GM19395 (cell line): ENCODE measurements around the gene FAM174B.

Experiments used
- ATAC-seq: cut with Tn5 transposase; IDR thresholded peaks from one replicate; pipeline ENCODE4 v1.9.1; 2021; ENCODE audit warnings: mild to moderate bottlenecking, moderate library complexity; ENCODE audit not compliant: unreplicated experiment

The FAM174B gene

DNA sequence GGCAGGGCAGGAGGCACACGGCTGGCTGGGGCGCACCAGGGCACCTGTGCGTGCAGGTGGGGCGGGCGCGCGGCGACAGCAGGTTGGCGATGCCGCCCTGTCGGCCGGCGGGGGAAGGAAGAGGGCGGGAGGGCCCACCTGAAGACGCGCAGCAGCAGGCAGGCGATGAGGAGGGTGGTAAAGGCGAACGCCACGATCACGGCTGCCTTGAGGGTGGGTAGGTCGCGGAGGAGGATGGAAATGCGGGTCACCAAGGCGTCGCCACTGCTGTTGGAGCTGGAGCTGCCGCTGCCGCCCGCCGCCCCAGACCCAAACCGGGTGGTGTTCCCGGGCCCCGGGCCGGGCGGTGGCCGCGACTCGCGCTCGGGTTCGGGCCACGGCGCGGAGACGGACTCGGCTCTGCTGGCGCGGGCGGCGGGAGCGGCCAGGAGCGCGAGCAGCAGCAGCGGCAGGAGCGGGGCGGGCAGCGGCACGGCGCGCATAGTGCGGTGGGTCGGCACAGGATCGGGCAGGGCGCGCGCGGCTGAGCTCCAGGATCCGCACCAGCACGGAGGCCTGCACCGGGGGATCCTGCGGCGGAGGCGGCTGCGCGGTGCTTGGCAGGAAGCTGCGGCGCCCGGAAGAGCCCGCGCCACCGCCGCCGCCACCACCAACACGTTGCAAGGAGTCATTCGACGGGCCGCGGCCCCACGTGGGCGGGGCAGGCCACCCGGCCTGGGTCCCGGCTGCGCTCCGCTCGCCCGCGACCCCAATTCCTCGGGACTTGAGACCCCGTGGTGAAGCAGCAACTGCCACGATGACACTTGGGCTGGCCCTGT is at the start of gene FAM174B:
TSS of gene FAM174B (minus strand) at position 598 of the 818 bp plus-strand sequence.
- peak; percentile 59 for ATAC-seq

DNA sequence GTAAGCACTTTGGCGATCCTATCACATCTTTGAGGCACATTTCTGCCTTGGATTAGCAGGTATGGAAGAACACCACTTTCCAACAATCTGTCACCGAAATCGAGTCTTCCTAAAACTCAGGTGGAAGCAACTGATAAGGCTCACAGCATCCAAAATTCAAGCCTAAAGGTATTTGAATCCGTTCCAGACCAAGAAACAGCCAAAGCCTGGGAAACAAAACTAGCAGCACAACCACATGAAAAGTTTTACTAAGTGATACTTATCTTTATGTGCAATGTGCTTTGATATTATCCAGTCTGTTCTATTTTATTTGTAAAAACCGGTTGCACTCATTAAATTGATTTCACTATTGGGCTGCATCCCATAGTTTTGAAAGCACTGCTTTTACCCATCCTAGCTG is 40.5 kb upstream of the FAM174B start:
- ATAC-seq, result no peak

DNA sequence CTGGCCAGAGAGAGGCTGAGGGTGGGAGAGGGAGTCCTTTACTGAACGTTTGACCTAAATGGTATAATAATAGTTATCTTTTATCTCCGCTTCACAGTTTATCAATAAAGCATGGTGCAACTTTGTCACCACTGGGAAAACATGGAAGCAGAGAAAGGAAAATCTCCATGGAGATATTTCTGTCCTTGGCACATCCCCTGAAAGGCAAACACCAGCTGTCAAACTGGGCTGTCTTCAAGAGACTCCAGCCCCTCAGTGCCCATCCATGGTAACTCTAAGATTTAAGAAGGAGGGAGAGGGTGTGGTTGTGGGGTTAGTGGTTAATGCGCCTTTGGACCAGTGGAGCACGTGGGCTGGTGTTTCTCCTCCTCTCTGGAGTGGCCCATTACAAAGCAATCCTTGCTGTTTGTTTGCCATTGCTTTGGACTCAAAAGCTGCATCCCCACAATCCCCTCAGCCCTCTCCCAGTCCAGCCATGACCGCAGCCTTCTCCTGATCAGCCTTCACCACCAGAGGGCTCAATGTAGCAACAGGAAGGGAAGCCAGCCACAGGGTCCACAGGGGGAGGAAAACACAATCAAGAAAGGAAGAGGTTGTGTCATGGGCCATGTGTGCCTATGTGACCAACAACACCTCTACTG is 38.2 kb upstream of the FAM174B start:
- no peak for ATAC-seq

DNA sequence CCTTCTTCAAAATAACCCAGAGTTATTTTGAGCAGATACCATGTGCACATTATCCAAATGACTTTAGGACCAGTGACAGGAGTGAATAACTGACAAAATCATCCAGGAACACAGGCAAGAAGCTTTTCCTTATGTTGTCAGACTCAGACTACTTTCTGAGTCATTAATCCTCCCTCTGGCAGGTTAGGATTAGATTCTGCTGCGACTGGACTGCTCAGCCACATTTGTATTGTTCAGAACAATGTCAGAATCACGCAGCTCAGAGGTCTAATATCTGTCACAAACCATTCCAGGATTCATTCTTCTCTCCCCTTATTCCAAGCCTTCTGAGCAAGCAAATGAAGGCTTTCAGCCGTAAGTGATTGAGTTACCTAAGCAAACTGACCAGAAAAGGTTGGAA is 34.8 kb upstream of the FAM174B start:
- no peak for ATAC-seq

DNA sequence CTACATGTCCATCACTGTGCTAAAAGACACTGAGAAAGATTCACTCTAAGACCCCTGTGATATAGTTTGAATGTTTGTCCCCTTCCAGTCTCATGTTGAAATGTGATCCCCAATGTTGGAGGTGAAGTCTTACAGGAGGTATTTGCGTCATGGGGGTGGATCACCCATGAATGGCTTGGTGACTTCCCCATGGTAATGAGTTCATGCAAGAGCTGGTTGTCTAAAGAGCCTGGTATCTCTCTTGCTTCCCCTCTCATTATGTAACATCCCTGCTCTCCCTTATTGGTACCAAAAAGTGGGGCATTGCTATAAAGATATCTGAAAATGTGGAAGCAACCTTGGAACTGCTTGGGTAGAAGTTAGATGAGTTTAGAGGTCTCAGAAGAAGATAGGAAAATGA is 32.2 kb upstream of the FAM174B start:
- ATAC-seq, result no peak

DNA sequence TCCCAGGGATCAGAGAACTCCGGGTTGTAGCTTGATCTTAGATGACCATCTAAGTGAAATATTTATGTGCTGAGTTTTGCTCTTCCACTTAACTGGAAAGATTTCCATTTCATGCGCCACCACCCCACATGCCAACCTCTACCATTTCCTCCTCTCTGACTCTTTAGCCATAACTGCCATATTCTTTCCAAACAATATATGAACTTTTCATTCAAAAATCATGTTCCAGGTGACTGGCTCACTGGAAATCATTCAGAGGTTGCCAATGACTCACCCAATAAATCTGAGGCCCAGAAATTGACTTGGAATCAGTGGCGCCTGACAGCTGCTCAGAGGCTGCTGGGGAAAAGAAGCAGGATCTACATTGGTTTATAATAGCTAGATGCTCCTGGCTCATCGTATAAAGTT is 31.6 kb upstream of the FAM174B start:
- ATAC-seq, result no peak

DNA sequence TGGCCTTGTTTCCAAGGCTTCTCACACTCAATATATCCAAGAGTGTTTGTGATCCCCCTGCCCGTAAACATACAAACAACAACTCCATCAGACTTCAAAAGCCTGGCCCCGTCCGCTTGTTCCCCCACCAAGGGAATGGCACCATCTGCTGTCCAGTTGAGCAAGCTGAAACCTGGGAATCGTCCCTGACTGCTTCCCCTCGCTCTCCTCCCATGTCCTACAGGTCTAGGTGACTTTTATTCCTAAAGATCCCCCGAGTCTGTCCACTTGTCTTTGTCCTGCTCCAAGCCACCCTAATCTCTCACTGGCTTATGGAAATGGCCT is 27.9 kb upstream of the FAM174B start:
- no peak for ATAC-seq

DNA sequence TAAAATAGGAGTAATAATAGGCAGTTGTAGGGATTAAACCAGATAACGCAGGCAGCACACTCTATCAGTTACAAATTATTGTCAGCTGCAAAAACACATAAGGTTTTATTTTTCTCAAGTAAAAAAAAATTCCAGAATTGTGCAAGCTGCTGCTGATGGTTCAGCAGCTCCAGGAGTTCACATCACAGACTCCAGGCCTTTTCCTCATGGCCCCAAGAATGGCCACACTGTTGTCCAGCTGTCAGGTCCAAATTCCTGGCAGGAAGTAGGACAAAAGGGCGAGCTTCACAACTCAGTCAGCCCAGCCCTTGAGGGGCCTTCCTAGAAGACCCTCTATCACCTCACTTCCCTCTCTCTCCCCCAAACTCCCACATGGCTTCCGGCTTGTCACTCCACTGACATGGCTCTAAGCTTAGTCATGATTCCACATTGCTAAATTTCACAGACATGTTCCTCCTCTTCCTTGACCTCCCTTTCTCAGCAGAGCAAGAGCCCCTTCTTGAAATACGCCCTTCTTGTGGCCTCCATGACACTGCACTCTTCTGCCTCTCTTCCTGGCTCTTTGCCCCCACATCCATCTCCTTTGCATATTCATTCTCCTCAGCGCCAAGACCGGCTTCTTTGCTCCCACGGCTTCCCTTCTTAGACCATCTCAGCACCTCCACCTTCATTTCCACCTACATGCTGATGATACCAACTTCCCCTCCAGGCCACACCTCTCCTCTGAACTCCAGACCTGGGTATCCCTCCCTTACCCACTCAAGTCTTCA is 27.4 kb upstream of the FAM174B start:
- ATAC-seq, result no peak

DNA sequence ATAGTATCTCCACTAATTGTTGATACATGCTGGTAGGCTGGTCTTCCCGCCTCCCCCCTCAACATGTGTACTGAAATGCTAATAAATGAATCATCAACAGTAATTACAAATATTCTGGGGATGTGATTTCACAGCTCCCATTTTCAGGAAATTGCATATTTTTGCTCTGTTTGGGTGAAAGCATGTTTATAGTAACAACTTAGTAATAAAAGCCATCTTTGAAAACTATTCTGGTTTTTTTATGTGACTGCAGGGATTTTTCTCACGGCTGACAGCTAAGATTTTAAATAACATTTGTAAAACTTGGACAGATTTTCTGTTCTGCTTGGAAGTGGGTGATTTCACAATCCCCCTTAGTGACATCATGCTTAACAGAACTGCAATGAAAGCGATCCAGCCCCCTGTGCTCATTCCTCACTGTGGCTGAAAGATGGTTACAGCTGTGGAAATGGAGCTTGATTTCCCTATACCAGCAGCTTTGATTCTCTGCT is 25.6 kb upstream of the FAM174B start:
- ATAC-seq, result no peak

DNA sequence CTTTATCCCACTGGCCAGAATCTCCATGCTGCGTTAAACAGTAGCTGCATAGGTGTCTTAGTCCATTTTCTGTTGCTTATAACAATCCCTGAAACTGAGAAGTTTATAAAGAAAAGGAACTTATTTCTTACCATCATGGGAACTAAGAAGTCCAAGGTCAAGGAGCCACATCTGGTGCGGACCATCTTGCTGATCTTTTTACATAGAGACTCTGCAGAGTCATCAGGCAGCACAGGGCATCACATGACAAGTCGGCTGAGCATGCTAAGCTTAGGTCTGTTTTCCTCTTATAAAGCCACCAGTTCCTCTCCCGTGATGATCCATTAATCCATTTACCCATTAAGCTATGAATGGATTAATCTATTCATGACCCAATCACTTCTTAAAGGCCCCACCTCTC is 22.4 kb upstream of the FAM174B start:
- ATAC-seq, result no peak

DNA sequence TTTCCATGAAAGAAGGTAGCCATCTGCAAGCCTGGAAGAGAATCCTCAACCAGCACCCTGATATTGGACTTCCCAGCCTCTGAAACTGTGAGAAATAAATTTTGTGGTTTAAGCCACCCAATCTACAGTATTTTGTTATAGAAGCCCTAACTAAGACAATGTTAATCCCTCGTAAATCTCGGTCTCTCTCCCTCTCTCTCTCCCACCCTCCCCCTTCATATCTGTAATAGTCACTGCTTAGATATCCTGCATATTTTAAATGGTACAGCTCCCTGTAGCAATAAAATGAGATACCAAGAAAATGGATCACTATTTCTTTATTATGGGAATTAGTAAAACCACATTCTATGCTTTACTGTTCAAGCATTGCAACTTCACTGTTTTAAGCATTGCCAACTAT is 21.0 kb upstream of the FAM174B start:
- no peak for ATAC-seq

DNA sequence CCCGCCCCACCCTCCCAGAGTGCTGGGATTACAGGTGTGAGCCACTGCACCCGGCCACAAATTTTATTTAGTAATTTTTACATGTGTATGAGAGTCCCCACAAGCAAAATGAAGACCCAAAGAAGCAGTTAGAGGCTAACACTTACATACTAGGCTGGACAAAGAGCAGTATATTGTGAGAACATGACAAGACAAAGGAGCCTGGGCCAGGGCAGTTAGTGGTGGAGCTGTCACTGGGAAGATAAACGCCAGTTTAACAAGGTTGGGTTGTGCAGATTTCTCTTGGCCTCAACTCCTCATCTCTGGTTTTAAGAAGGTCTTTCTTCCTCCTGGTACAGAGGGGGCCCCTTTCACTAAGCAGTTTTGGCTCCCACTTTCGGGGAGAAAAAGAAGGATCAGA is 19.9 kb upstream of the FAM174B start:
- ATAC-seq, result no peak

DNA sequence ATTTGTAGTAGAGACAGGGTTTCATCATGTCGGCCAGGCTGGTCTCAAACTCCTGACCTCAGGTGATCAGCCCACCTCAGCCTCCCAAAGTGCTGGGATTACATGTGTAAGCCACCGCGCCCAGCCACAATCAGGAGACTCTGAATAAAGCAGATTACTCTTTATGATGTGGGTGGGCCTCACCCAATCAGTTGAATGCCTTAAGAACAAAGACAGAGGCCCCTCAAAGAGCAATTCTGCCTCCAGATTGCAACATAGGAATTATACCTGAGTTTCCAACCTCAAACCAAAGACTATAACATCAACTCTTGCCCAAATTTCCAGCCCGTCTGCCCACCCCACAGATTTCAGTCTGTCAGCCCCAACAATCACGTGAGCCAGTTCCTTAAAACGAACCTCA is 18.8 kb upstream of the FAM174B start:
- ATAC-seq, result no peak

DNA sequence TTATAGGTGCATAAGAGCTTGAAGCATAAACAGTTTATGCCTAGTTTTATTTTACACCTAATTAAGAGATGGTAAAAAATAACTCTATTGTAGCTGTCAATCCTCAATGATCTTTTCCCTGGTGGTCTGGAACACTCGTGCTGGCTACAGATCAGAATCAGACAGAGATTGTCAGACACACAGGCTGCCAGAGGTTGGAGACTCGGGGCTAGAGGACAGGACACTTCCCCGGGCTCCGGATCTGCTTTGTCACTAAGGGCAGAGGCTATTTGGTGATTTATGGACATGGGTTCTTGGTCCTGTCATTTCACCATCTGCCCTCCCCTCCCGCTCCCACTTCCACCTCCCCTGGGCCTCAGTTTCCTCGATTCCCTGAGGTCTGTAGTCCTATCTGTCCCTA is 16.5 kb upstream of the FAM174B start:
- no peak for ATAC-seq

DNA sequence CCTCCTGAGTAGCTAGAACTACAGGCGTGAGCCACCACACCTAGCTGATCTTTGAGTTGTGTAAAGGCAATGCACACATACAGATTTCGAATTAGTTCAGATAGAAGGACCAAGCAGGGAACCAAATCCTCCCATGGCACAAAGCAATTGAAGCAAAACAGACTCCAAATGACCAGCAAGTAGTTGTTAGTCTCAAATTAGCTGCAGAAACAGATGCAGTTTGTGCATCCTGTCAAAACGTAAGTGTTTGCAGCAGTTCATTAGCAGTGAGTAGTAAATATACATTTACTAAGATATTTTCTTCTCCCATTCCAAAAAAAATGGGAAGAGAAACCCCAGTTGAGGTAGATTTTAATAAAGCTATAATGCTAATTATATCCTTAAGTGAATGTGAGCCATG is 15.8 kb upstream of the FAM174B start:
- ATAC-seq, result no peak

DNA sequence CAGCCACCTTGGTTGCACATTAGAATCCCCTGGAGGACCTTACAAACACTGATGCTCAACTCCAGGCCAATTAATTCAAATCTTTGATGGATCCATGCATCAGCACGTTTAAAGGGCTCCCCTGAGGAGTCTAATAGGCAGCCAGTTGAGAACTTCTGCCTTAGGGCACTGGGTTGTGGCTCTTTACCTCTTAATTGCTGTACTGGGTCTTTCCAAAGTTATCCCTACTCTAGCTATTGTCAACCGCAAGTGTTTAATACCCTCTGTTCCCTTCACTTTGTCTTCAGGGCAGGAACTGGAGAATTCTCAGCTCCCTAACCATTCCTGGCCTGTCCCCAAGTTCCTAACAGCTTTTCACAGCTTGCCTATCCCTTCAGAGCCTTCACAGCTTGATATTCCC is 15.0 kb upstream of the FAM174B start:
- no peak for ATAC-seq

DNA sequence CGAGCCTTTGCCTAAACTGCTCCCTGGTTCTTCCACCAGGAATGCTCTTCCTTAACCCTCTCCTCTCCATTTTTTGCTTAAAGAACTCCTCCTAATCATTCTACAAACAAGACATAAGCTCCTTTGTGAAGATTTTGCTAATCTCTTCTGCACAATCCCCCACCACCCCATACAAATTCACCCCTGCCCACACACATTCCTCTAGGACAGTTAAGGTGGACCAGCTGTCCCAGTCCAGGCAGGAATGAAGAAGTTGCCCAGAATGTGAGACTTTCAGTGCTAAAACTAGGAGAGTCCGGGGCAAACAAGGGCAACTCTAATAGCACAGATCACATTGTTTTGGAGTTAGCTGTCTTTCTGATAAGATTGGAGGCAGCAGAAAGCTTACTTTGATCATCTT is 13.9 kb upstream of the FAM174B start:
- no peak for ATAC-seq

DNA sequence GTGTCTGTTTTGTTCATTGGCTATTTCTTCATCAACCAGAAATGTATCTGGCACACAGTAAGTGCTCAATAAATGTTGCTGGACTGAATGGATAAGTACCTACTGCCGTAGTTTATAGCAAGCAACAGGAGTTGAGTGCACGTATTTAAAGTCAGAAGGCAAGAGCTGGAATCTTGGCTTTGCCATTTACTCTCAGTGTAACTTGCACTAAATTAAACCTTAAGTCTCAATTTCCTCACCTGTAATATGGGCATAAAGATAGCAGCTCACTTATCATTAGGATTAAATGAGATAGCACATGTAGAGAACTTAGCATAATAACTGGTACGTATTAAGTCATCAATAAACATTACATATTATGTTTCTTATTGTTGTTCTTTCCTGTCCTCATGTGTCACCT is 13.0 kb upstream of the FAM174B start:
- no peak for ATAC-seq

DNA sequence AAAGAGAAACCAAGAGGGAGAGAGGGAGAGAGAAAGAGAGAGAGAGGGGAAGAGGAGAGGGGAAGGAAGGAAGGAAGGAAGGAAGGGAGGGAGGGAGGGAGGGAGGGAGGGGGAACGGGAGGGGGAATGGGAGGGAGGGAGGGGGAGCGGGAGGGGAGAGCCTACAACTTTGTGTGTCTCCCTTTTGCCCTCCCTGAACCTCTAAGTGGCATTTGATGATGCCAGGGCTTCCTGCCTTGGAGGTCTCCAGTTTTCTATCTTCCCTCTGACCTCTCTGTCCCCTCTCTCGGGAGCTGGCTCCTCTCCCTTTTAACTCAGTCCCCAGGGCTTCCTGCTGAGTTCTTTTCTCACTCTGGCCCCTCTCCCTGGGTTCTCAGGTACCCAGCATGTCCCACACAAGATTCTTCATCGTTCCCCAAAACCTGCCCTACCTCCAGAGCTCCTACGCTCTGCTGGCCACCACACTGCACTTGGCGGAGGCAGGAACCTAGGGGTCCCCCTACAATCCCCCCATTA is 12.5 kb upstream of the FAM174B start:
- no peak for ATAC-seq

DNA sequence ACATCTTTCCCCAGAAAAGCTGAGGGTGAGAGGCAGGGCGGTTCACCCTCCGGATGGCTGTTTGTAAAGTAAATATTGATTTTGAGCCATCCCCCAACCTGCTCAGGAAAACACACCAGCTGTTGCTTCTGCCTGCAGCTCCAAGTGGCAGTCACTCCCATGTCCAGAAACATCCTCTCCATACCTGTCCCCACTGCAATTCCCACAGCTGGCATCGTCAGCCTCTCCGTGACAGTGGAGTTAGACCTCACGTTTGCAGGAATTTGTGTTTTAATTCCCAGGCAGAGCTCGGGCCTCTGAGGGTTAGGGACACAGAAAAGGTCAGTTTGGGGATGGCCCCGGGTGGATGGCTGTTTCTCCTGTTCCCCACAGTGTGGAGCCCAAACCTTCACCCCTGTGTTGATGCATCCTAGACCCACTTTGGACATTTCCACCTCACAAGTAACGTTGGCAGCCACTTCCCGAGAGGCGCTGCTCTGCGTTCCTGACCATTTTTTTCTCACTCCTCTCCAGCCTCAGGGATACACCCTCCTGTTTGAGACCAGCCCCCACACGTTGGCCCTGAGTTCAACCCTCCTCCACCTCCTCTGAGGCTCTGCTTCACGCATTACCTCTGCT is 11.8 kb upstream of the FAM174B start:
- ATAC-seq, result no peak

DNA sequence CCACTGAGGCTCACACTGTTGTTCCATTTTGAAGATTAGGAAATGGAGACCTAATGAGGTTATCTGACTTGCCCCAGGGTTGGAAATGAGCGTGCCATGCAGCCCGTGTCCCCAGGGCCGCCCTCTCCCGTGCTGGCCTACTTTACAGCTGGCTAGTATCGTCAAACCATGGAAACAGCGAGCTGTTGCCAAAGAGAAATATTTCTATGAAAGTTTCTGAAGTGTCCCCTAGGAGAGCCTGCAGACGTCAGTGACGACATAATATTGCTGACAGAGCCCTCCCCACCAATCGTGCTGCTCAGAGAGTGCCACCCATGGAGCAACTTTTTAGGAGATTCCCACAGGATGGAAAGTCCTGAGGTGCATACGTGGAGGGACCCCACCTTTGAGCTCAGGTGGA is 11.2 kb upstream of the FAM174B start:
- ATAC-seq, result no peak
